Endothelial cell of umbilical vein (primary cell): ENCODE measurements around the gene YPEL4. TPM values are rescaled to one million over a fixed set of nuclear protein-coding genes. Genes with fewer than 3 reads are reported as not detected.

Experiments
- BruUV-seq: library from RNA; stranded (reverse); fragments of 400-500 nt; replicated peaks from 2 replicates; lab custom pipeline; 2021; lab: Mats Ljungman, UMichigan
- CTCF ChIA-PET: fragments of 300-600, 350-600 bp; sonication (Branson Sonifier 250); formaldehyde crosslinking; loops from one replicate; lab custom pipeline; 2021; ENCODE audit warnings: antibody characterized with exemption, inconsistent platforms; lab: Charles Lee
- POLR2A ChIA-PET: fragments of 300-600, 350-600 bp; sonication (Branson Sonifier 250); formaldehyde crosslinking; loops from one replicate; lab custom pipeline; 2021; ENCODE audit warnings: antibody characterized with exemption, inconsistent platforms; lab: Charles Lee
- DNase-seq: peaks from one replicate; pipeline ENCODE4 v3.0.0-alpha.2; 2011; ENCODE audit warnings: low read depth, low spot score
- FAIRE-seq: peaks from 2 replicates; lab custom pipeline; 2011; peaks lifted over from hg19 to GRCh38; lab: Jason Lieb, UNC
- H2AFZ ChIP-seq: 2 replicates; pipeline ENCODE4 v1.6.0; 2012; ENCODE audit warnings: low read depth, low read length, control low read depth, inconsistent platforms
- H3K27ac ChIP-seq: 2 replicates; pipeline ENCODE4 v1.5.1; 2011; ENCODE audit warnings: low read depth, mild to moderate bottlenecking, control low read depth, low read length, moderate library complexity; ENCODE audit not compliant: insufficient read depth
- H3K27me3 ChIP-seq, 2 experiments: 2 replicates each; pipeline versions ENCODE4 v1.6.0 to v1.6.1; 2011; ENCODE audit warnings: low read length in 2 of 2, mixed read lengths in 1 of 2; ENCODE audit not compliant: control insufficient read depth in 2 of 2, insufficient read depth in 2 of 2
- H3K36me3 ChIP-seq, 2 experiments: 2 replicates in 1 of 2; 3 replicates in 1 of 2; pipeline ENCODE4 v1.5.1; 2011; ENCODE audit warnings: low read length in 2 of 2, mild to moderate bottlenecking in 1 of 2, moderate library complexity in 1 of 2; ENCODE audit not compliant: control insufficient read depth in 2 of 2, insufficient read depth in 2 of 2; ENCODE audit errors: extremely low read depth in 1 of 2
- H3K4me1 ChIP-seq: 3 replicates; pipeline ENCODE4 v1.5.1; 2011; ENCODE audit warnings: mild to moderate bottlenecking, low read length; ENCODE audit not compliant: control insufficient read depth, insufficient read depth; ENCODE audit errors: extremely low read depth
- H3K4me2 ChIP-seq: 2 replicates; pipeline ENCODE4 v1.6.1; 2011; ENCODE audit warnings: low read length, control low read depth, mixed read lengths; ENCODE audit not compliant: insufficient read depth
- H3K4me3 ChIP-seq, 3 experiments: fragments of 200-600 bp in 1 of 3; sonication (generic), shearing (Covaris generic) in 1 of 3; replicated peaks in 1 of 3; 2 replicates each; pipeline ENCODE4 v1.5.1; 2011 to 2016; ENCODE audit warnings: control low read depth in 3 of 3, low read length in 3 of 3, mild to moderate bottlenecking in 2 of 3, inconsistent platforms in 1 of 3, low read depth in 1 of 3, moderate library complexity in 1 of 3; ENCODE audit not compliant: insufficient read depth in 1 of 3
- H3K79me2 ChIP-seq: 2 replicates; pipeline ENCODE4 v1.6.0; 2012; ENCODE audit warnings: low read length, inconsistent platforms; ENCODE audit not compliant: control insufficient read depth, insufficient read depth
- H3K9ac ChIP-seq: replicated peaks from 2 replicates; pipeline ENCODE3; 2011; ENCODE audit warnings: low read length, control low read depth; ENCODE audit not compliant: insufficient read depth; ENCODE audit errors: extremely low read depth
- H3K9me1 ChIP-seq: replicated peaks from 3 replicates; pipeline ENCODE4 v1.6.0; 2011; ENCODE audit warnings: mild to moderate bottlenecking, low read length; ENCODE audit not compliant: control insufficient read depth, insufficient read depth; ENCODE audit errors: extremely low read depth
- H3K9me3 ChIP-seq: replicated peaks from 2 replicates; pipeline ENCODE4 v1.5.1; 2012; ENCODE audit warnings: low read length, inconsistent platforms; ENCODE audit not compliant: control insufficient read depth, insufficient read depth
- H4K20me1 ChIP-seq: replicated peaks from 2 replicates; pipeline ENCODE3; 2011; ENCODE audit warnings: mild to moderate bottlenecking, low read length; ENCODE audit not compliant: control insufficient read depth, insufficient read depth; ENCODE audit errors: extremely low read depth
- EZH2 ChIP-seq: IDR thresholded peaks from 2 replicates; pipeline ENCODE4 v1.6.1; 2012; ENCODE audit warnings: borderline replicate concordance, low read depth, mild to moderate bottlenecking, moderate library complexity, low read length, inconsistent platforms; ENCODE audit not compliant: severe bottlenecking
- GATA2 ChIP-seq: IDR thresholded peaks from 2 replicates; pipeline ENCODE4 v1.7.0; 2011; ENCODE audit warnings: low read depth, mild to moderate bottlenecking, moderate library complexity, mixed read lengths, low read length; ENCODE audit not compliant: insufficient read length, insufficient read depth
- JUN ChIP-seq: IDR thresholded peaks from 2 replicates; pipeline ENCODE4 v1.6.1; 2011; ENCODE audit warnings: borderline replicate concordance, low read depth; ENCODE audit not compliant: insufficient read length, insufficient read depth
- MAX ChIP-seq: IDR thresholded peaks from 2 replicates; pipeline ENCODE4 v1.6.1; 2011; ENCODE audit not compliant: insufficient read depth, insufficient read length
- POLR2A ChIP-seq: IDR thresholded peaks from 2 replicates; pipeline ENCODE4 v1.6.1; 2012; ENCODE audit warnings: low read depth, mild to moderate bottlenecking, control low read depth, low read length
- POLR2AphosphoS5 ChIP-seq: IDR thresholded peaks from 2 replicates; pipeline ENCODE4 v1.6.1; 2012; ENCODE audit warnings: low read depth, mild to moderate bottlenecking, control low read depth, low read length, moderate library complexity; ENCODE audit not compliant: insufficient read depth
- dilution Hi-C: fragments of 300-500 bp; cut with MboI; formaldehyde crosslinking; loops from one replicate; pipeline ENCODE4 v1.15.0; 2019; ENCODE audit warnings: low sequenced_read_pairs; ENCODE audit not compliant: extremely low pct_ligation_motif_present
- intact Hi-C: fragments of 100-400 bp; cut with micrococcal nuclease; formaldehyde crosslinking; loops from one replicate; pipeline ENCODE4 v1.10.0; 2022
- polyA plus RNA-seq, 4 experiments: library from polyadenylated mRNA; depleted of rRNA in 3 of 4; stranded (reverse) in 3 of 4; unstranded in 1 of 4; fragments of >200 nt; gene quantifications; 2 replicates each; pipeline versions ENCODE4 v1.2.1 to v1.2.3, GENCODE V29; 2011 to 2012; ENCODE audit warnings: missing spikeins in 1 of 4
- total RNA-seq: library from RNA; stranded (reverse); gene quantifications from 2 replicates; pipeline ENCODE4 v1.2.3, GENCODE V29; 2021
- TF ChIP-seq, protein P1 (sequence below), 2 donors: IDR thresholded peaks; 1 replicate in 1 of 2; 2 replicates in 1 of 2; pipeline ENCODE4 v1.5.1; 2011; ENCODE audit warnings: low read length in 2 of 2, mild to moderate bottlenecking in 2 of 2, moderate library complexity in 2 of 2, control low read depth in 1 of 2, inconsistent platforms in 1 of 2, low read depth in 1 of 2; ENCODE audit not compliant: insufficient read depth in 1 of 2; ENCODE audit errors: extremely low read depth in 1 of 2

Gene YPEL4
- total and polyA plus RNA-seq, 2 donors (not counting 3 experiments of a cell fraction or from before 2014, with no cell fraction given) = 0.03 to 0.24 TPM

GRCh38 chr11:57626895-57627294, 22.8 kb downstream of the YPEL4 start:
- no peak for DNase-seq
- no peak overlapping the region for H3K9ac ChIP-seq
- no peaks in the 10 kb centered on the region for H3K9me1 ChIP-seq
- intact Hi-C loops (no loop called here), dilution Hi-C loops (no loop called here)
- ChIA-PET CTCF (interaction anchor here (0.7 to 1.5 kb wide), 2 partner anchors 18 to 59 kb away, joined by 3 to 4 read pairs; partner anchors contain the start of gene UBE2L6), POLR2A (no interaction called here)
- H3K36me3 ChIP-seq = no peaks in the 10 kb centered on the region
- H3K79me2 ChIP-seq = no peaks in the 10 kb centered on the region
- TF ChIP-seq MAX = no peak
- no peak for TF ChIP-seq JUN
- no peak for TF ChIP-seq GATA2
- no peak for TF ChIP-seq POLR2AphosphoS5
- no peak overlapping the region for H3K4me3 ChIP-seq
- BruUV-seq = no TSS peak
- H4K20me1 ChIP-seq = no peaks in the 10 kb centered on the region
- no peak overlapping the region for H2AFZ ChIP-seq
- peaks cover 5 to 6% of the 10 kb centered on the region in 2 experiments for H3K27me3 ChIP-seq
- no peak overlapping the region for H3K4me2 ChIP-seq
- no peaks in the 10 kb centered on the region for H3K4me1 ChIP-seq
- no peaks in the 10 kb centered on the region for H3K9me3 ChIP-seq
- no peak for FAIRE-seq
- no peak overlapping the region for H3K27ac ChIP-seq

GRCh38 chr11:57624864-57625263, 24.8 kb downstream of the YPEL4 start:
- dilution Hi-C loops (no loop called here), intact Hi-C loops (no loop called here)
- BruUV-seq = no TSS peak
- Histone ChIP-seq H4K20me1 (no peaks in the 10 kb centered on the region), H3K4me3 (no peak overlapping the region), H2AFZ (no peak overlapping the region), H3K9me1 (no peaks in the 10 kb centered on the region), H3K4me1 (no peaks in the 10 kb centered on the region), H3K27me3 (no peaks in the 10 kb centered on the region), H3K79me2 (no peaks in the 10 kb centered on the region), H3K9ac (no peak overlapping the region), H3K9me3 (no peaks in the 10 kb centered on the region), H3K4me2 (no peak overlapping the region), H3K36me3 (no peaks in the 10 kb centered on the region), H3K27ac (no peak overlapping the region)
- POLR2A ChIA-PET = no interaction called here
- CTCF ChIA-PET = no interaction called here
- no peak for FAIRE-seq
- TF ChIP-seq MAX = no peak
- TF ChIP-seq, protein P1, sequence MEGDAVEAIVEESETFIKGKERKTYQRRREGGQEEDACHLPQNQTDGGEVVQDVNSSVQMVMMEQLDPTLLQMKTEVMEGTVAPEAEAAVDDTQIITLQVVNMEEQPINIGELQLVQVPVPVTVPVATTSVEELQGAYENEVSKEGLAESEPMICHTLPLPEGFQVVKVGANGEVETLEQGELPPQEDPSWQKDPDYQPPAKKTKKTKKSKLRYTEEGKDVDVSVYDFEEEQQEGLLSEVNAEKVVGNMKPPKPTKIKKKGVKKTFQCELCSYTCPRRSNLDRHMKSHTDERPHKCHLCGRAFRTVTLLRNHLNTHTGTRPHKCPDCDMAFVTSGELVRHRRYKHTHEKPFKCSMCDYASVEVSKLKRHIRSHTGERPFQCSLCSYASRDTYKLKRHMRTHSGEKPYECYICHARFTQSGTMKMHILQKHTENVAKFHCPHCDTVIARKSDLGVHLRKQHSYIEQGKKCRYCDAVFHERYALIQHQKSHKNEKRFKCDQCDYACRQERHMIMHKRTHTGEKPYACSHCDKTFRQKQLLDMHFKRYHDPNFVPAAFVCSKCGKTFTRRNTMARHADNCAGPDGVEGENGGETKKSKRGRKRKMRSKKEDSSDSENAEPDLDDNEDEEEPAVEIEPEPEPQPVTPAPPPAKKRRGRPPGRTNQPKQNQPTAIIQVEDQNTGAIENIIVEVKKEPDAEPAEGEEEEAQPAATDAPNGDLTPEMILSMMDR (IDR thresholded peaks at IDR 0.05; ENCODE audit: extremely low read depth in 1 of 2, insufficient read depth in 1 of 2, low read depth in 1 of 2, low read length in 2 of 2) = no peak
- no peak for TF ChIP-seq EZH2
- TF ChIP-seq POLR2A = no peak
- no peak for TF ChIP-seq GATA2
- no peak for DNase-seq
